HG02981 (cell line): ENCODE measurements around the gene CD79B.
"Not testable (repeated sequence)": the region's sequence is repeated elsewhere in the genome, so short reads cannot be mapped to it uniquely, and the experiment has no call there.

ENCODE experiments used
- ATAC-seq: cut with Tn5 transposase; IDR thresholded peaks from one replicate; pipeline ENCODE4 v1.9.1; 2021; ENCODE audit warnings: mild to moderate bottlenecking, moderate library complexity; ENCODE audit not compliant: unreplicated experiment

CD79B gene

GRCh38 chr17:63881935-63882601 is 50.1 kb downstream of the CD79B start, which contains the start of gene GH2:
TSS of gene GH2 (minus strand) at chr17:63881944. CDS start at chr17:63881801, 143 bp downstream.
- ATAC-seq, result no peak

GRCh38 chr17:63881337-63881736 is 50.8 kb downstream of the CD79B start:
- ATAC-seq, result not testable (repeated sequence)

DNA sequence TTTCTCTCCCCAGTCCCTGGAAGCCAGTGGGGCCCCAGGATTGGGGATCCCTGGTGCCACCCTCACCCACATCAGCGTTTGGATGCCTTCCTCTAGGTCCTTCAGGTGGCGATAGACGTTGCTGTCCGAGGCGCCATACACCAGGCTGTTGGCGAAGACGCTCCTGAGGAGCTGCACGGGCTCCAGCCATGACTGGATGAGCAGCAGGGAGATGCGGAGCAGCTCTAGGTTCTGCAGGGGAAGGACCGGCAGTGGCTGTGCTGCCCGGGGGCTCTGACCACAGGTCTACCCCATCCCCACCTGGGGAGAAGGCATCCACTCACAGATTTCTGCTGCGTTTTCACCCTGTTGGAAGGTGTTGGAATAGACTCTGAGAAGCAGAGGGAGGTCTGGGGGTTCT is 51.4 kb downstream of the CD79B start:
- no peak for ATAC-seq
